ENCODE results near the gene GJA3.

The GJA3 gene

DNA sequence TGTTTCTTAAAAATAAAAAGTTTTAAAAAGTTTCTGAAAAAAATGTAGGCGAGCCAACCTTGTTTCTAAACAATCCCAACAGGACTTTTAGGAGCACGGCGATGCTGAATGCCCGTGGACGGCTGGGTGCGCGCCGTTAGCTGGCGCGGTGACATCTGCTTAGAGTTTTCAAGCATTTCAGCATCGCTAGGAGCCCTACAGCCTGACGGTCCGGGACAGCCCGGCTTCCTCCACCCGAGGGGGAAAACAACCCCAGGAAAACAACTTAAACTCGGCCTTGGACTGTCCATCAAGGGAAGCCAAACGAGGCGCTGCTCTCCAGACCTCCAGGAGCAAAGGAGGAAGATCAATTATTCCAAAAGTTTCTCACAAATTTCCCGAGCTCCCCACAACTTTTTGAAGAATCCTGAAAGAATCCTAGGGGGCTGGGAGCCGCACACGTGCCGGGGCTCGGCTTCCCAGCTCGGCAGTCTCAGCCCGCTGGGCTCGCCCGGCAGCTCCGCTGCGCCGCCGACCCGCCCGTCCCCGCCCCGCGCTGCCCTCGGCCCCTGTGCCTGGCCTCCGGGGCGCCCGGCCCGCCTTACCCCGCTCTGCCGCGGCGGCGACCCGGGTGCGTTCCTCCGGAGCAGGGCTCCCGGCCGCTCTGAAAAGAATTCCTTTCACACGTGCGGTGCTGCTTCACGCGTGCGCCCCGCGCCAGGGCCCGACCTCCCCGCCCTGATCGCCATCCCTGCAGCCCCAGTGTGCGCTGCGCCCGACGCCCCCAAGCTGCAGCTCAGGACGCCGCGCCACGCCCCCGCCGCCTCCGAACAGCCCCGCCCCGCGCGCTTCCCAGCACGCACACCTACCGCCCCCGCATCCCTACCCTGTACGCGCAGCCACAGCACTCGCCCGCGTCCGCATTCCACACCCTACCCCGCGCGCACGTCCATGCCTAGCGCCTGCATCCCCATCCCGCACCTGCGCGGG, at the start of gene GJA3:
Gene GJA3, minus strand, starts transcription at position 747 of the 969 bp plus-strand sequence. CDS start 17,764 bp downstream, outside the sequence.
- DNase-seq (ENCODE audit: low read depth) = peak; percentile 18

DNA sequence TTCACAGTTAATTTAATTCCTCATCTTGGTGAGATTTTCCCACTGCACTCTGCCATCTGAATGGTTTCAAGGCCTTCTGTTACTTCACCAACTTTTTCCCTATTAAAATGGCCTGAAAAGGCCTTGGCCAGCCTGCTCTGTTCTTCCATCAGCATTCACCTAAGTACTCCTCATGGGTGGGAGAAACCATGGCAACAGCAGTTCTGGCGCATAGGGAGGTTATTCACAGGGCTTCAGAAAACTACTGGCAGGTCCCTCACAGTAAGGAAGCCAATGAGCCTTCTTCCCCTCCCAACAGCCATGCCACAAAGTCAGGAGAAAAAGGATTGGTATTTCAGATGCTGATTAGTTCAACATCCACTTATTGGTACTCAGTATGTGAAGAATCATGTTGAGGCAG, 49.1 kb upstream of the GJA3 start:
- no peak for DNase-seq (ENCODE audit: low read depth)

- DNase-seq (ENCODE audit: low read depth) = no peak
Measured at GRCh38 chr13:20206698-20207235, 45.9 kb upstream of the GJA3 start.

- no peak for DNase-seq (ENCODE audit: low read depth)
Measured at GRCh38 chr13:20206065-20206697, 45.3 kb upstream of the GJA3 start.

DNA sequence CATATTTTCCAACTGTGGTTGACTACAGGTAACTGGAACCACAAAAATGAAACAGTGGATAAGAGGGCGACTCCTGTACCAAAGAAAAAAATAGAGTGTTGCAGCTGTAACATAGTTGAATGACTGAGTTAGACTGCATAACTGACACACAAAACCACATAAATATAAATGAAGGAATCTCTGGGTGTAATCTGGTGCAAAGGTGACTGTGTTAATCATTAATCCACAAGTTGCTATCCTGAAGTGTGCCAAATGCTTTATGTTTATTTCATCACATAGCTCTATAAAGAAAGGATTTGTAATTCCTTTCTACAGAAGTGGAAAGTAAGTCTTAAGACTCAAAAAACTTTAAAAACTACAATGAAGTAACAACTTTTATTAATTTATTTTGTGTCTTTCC, 37.9 kb upstream of the GJA3 start:
- DNase-seq (ENCODE audit: low read depth) = no peak

- no peak for DNase-seq (ENCODE audit: low read depth)
Measured at GRCh38 chr13:20197361-20197834, 36.5 kb upstream of the GJA3 start.

- DNase-seq (ENCODE audit: low read depth) = no peak
Measured at GRCh38 chr13:20195801-20196200, 34.9 kb upstream of the GJA3 start.

- no peak for DNase-seq (ENCODE audit: low read depth)
Measured at GRCh38 chr13:20193907-20194631, 33.2 kb upstream of the GJA3 start.

DNA sequence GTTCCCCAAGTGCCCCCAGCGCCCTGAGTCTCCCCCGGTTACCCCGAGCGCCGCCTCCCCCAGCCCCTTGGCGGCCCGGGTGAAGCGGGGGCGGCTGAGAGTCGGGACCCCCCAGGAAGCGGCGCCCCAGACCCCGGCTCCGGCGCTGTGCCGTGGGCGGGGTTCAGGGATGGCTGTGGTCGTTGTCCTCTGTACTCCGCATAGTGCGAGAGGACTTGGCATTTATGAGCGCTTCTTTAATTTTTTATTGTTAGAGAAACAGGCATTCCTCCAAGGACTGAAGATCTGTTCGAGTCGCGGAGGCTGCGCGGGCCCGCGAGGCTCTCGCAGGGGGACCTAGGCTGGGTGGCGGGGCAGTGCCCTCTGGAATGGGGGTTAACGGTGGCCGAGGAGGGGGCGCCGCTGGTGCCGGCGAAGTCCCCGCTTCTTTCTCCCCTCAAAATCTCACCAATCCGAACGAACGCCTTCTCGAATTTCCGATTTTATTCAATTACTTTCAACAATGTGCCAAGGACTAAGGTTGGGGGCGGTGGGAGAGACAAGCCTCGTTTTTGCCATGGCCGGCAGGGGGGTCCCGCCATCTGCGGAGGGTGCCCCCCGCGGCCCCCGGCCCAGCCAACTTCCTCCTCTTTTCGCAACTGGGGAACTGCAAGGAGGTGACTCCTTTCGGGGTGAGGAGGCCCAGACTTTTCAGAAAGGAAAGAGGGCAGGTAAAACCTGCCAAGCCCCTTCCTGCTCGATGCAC, 32.5 kb upstream of the GJA3 start:
- no peak for DNase-seq (ENCODE audit: low read depth)

- DNase-seq (ENCODE audit: low read depth) = no peak
Measured at GRCh38 chr13:20192836-20193161, 31.9 kb upstream of the GJA3 start, which contains the start of gene GJB2. Gene GJB2 (minus strand): TSS chr13:20192938. CDS start chr13:20189581, 3,357 bp downstream.

- no peak for DNase-seq (ENCODE audit: low read depth)
Measured at GRCh38 chr13:20192158-20192835, 31.4 kb upstream of the GJA3 start.

DNA sequence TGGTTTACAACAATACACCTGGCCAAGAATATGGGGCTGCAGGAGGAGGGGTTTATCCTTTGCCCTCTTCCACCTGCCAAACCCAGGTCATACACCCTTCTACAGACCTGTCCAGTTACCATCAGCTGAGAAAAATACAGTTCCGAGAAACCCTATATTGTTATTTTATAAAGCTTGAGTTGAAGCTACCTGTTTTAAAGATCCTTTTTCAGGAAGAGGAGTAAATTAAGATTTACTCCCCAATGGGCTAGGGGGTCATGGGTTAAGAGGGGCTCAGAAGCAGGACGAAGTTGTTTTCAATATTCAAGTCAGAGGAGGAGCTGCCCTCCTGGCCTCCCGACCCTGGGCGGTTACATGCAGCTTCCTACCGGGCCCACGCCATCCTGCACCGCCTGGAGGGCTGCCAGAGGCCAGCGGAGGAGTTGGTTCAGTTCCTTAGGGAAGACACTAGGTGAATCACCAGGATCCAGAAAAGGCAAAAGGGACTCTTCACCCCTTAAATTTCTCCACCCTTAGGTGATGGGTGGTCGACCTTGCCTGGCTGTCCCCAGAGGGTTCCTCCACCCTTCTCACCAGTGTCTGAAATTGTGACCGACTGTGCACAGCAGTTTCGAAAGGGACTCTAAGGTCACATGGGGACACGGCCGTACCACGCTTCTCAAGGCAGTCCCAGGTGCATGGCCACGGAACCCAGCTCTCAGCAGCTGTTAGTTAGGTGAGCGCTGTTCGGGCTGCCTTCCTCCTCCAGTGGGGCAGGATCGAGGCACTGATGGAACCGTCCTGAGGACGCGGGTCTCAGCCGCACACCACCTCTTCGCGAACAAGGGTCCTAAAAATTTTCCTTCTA, 30.7 kb upstream of the GJA3 start:
- DNase-seq (ENCODE audit: low read depth) = no peak

DNA sequence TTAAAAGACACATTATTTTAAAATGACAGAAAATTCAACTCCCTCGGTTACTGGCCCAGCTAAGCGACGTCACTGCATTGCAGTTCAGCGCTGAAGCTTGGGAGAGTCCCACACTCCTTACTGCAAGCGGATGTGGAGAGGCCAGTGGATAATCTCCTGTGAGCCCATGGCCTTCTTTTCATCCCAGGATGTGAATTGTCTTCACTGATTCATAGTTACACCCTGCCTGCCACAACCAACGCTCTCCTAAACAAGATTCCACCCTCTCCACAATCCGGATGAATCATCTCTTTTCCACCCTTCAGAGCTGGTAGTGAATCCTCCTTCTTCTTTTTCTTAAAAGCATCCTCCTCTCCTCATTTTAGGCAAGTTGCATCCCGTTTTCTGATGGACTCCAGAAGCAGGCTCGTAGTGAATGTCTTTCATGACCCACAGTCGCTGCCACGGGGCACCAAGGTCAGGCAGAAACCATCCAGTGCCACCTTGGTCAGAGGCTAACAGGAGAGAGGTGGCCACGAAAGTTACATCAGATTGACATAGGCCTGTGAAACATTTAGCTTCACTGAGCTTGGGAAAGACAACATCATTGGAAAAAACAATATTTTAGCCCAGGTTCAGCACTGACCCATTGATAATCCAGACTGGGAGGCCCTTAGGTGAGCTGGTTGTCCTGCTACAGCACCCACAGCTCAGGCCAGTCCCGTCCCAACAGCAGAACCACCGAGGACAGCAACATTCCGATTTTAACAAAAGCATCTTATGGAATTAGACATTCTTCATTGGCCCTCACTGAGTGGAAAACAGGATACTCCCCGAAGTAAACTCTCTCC, 29.8 kb upstream of the GJA3 start:
- DNase-seq (ENCODE audit: low read depth) = no peak

- no peak for DNase-seq (ENCODE audit: low read depth)
Measured at GRCh38 chr13:20190076-20190475, 29.2 kb upstream of the GJA3 start.

DNA sequence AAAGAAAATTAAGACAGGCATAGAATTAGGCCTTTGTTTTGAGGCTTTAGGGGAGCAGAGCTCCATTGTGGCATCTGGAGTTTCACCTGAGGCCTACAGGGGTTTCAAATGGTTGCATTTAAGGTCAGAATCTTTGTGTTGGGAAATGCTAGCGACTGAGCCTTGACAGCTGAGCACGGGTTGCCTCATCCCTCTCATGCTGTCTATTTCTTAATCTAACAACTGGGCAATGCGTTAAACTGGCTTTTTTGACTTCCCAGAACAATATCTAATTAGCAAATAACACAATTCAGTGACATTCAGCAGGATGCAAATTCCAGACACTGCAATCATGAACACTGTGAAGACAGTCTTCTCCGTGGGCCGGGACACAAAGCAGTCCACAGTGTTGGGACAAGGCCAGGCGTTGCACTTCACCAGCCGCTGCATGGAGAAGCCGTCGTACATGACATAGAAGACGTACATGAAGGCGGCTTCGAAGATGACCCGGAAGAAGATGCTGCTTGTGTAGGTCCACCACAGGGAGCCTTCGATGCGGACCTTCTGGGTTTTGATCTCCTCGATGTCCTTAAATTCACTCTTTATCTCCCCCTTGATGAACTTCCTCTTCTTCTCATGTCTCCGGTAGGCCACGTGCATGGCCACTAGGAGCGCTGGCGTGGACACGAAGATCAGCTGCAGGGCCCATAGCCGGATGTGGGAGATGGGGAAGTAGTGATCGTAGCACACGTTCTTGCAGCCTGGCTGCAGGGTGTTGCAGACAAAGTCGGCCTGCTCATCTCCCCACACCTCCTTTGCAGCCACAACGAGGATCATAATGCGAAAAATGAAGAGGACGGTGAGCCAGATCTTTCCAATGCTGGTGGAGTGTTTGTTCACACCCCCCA, 28.1 kb upstream of the GJA3 start:
- DNase-seq (ENCODE audit: low read depth) = no peak

DNA sequence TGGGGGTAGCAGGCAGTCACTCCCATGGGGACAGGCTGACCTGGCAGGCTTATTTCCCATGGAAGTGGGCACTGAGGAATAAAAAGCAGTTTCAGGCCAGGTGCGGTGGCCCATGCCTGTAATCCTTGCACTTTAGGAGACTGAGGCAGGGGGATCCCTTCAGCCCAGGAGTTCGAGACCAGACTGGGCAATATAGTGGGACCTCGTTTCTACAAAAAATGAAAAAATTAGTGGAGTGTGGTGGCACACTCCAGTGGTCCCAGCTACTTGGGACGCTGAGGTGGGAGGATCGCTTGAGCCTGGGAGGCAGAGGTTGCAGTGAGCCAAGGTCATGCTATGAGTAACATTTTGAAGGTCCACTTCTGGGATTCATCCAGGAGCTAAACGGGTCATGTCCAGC, 25.9 kb upstream of the GJA3 start:
- no peak for DNase-seq (ENCODE audit: low read depth)

DNA sequence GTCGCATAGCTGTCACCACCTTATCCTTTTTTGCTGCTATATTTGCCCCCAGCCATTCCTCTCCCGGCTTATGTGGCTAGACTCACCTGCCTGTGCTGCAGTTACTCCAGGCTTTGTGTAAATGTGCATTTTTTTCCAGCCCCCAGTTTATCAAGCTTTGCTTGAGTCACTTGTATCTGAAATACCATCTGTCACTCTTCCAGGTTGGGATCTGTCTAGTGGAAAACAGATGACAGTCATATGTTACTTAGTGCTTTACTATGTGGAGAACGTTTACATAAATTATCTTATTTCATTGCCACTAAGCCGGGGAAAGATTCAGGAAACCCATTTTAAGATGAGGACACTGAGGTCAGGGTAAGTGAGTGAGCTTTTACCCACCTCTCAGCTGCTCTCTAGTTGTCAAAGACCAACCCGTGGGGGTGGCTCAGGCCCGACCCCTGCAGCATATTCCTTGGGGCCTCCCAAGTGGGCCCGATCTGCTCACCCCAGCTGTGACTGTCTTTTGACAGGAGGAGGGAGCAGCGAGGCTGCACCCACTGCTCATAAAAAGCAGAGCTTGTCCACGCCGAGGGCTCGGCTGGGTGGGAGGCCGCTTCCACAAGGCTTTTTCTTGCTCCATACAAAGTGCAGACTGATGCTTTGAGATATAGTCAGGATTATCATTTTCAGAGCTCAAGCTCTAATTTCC, 24.7 kb upstream of the GJA3 start:
- no peak for DNase-seq (ENCODE audit: low read depth)
